ENCODE results near the gene CCDC50.
A peak's percentile ranks its signal among the peaks of the same experiment; 100 is the strongest.

The CCDC50 gene

DNA sequence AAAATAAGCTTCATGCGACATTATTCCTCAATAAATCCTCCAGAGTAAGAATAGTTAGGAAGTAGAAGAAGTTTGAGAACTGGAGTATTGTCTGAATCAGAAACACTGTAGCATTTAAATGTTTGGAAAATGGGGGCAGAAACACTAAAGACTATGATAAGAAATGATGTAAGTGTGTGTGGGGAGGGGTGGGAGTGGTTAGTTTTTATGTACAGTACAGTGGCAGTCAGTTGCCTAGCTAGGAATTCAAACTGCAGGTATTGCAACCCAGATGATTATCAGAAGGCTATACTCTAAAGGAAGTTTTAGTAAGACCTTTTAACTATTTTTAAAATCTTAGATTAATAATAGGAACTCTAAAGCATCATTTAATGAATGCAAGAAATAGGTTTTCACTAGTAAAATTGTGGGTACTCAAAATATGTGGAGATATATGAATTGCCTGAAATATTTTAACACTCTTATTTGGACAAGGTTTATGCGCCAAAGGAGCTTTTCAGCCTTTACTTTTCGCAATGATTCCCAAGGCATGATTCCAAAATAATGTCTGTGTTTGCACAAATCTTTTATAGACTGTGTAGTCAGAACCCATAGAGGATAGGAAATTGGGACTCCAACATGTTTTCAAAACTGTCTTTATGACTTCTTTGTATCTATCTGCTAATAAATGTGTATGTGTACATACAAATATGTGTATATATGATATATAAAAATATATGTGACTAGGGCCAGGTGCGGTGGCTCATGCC lies 8.0 kb upstream of the CCDC50 start:
- DNase-seq = no peak

DNA sequence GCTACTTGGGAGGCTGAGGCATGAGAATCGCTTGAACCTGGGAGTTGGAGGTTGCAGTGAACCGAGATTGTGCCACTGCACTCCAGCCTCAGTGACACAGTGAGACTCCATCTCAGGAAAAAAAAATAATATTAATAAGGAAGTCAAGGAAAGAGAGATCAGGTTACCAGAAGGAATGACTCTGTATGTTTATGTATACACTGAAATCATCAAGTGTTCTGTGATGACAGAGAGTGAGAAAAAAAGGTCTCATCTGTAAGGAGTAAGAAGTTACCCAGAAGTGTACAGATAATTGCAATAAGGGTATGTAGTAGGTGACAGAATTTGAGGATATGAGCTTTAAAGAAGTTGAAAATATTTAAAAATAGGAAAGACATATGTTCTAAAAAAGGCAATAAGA lies 4.3 kb upstream of the CCDC50 start:
- DNase-seq = no peak

DNA sequence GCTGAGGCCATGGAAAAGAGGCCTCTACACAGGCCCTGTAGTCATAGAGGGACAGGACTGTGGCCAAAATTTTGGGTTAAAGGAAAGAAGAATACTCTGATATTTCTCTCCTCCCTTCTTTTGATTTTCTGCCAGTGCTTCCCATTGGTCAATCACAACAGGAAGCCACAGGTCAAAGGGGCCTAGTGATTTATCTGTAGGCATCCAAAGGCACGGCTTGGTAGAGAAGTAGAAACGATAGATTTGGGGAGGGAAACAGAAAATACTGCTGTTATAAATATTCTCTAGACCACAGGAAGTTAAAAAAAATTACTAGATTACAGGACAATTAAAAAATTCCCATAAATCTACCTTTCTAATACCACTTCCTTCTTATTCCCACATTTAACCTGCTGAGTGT lies 1.7 kb upstream of the CCDC50 start:
- no peak for DNase-seq

DNA sequence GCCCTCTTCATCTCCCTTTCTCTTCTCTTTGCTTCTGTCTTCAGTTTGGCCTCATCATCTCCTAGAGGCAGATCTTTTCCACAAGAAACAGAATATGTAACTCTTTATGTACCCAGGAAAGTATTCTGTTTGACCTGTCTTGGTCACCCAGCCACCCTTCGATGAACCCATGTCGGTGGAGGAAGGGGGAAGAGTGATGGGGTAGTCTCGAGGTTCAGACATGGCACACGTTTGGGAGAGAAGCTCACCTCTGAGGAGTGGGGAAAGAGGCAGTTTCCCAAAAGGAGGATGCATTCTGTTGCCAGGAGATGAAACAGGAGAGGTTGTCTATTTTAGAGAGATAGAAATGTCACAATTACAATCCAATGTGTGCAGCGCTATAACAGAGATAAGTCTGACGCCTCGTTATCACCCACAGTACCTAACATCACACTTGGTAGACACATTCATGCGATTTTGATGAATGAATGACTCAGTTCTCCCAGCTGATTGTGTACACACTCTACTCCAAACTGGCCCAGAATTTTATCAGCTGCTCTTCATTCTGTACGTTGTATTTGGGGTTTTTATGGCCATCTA lies 722 bp upstream of the CCDC50 start:
- DNase-seq = no peak

DNA sequence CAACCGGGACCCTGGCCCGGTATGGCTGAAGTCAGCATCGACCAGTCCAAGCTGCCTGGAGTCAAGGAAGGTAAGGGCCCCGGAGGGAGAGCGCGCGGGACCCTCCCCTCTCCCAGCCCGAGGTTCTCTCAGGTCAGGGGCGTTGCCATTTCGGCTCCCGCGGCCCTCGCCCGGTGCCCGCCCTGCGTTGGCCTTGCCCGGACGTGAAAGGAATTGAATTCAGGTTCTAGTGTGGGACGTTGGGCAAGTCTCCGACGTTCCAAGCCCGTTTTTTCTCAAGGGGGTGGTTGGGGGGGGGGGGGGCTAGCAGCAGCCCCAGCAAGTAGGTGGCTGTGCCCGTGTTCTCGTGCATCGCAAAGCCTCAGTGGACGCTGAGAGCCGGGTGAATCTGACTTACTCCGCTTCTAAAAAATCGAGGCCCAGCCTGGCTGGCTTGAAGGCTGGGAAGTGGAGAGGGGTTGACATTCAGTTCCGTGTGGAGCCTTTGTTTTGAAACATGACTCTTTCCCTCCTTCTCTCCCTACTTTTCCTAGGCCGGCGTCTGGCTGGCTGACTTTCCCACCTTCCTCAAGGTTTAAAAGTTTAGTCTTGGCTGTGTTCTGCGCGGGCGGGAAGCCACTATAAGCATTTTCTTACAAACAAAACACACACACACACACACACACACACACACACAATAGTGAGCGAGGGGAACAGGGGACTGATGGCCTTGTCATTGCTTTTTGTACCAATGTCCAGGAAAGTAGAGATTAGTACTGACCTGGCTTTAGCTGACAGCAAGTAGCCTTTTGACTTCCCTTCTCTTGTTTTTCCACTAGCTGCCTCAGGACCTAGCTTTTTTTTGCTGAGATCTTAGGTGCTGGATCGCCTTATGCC lies 698 bp downstream of the CCDC50 start, which contains the start of gene UTS2B:
Gene UTS2B, minus strand, starts transcription at position 873 of the 876 bp plus-strand sequence. CDS start 48,337 bp downstream, outside the sequence.
- DNase-seq = no peak

DNA sequence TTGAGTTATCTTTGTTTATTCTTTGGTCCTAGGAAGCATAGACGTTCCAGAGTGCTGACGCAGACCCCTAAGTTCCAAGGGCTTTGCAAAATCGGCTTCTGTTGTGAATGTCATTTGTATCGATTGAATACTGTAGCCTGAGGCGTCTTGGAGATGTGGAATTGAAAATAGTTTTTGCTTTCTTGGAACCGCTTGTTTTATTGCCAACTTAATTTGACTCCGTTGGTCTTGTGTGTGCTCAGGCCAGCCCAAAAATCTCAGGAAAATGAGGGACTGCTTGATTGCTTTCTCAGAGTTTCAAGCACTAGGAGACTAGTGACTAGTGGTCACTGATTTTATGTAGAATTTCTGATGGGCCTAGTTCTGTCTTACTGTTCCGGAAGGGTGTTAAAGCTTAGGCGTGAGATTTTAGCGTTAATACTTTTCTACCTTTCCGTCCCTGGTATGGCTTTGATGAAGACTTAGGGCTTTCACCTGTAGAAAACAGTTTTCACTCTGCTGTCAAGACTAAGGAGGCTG lies 1.4 kb downstream of the CCDC50 start:
- DNase-seq = no peak

DNA sequence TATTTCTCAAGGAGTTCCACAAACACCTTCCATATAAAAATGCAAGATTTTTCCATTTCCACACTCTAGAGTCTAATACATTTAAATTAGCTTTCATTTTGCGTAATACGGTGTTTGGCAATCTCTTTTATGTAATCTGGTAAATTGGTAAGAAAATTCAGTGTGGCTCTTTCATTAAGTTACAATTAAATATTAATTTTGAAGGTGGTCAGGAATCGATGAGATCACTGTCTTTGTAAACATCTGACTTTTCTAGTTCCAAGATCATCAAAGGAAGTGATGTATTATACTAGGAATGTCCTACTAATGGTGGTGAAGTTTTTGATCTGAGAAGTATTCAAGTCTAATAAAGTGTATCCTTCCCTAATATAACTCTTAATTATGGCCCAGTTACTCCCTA lies 2.2 kb downstream of the CCDC50 start:
- no peak for DNase-seq

DNA sequence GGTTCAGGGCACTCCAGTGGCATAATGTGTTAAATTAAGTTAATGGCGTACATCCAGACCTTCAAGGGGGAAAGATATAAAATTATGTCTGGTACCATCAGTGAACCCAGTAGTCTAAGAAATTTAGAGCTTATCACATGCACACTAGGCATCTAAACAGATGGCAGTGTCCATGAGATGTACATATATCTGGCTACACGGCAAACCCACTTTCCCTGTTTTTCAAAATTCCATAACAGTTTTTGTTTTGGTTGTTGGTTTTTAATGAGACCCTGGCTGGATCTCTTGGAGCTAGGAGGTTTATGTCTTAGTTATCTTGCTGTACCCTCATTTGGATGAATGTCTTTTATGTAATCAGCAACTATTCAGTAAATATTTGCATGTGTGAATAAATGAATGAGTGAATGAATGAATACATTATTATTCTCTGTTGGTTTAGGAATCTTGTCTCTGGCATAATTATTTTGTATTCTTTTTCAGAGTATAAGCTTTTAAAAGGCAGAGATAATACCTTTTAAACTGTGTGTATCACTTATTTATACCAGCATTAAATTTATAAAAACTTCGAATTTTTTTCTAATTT lies 4.2 kb downstream of the CCDC50 start:
- DNase-seq = no peak

DNA sequence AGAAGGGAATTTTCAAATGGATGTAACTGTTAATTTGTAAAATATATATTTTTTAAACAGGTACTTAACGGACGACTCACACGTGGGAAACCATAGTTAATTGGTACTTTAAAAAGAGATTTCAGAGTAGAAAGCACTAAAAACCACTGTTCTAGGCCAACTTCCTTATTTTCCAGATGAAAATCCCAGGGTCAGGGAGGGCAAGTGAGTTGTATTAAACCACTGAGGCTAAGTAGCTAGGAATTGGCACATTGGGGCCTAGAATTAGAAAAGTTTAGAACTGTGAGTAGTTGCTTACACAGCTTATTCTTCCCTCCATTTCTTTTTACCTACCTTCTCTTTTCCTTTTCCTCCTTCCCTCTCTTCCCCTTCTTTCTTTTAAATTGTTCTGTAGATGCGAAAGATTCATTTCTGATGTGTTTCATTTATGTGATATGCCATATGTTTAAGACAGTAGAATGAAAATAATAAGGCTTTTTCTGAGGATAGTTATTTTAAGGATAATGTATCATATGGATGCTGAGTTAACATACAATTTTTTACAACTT lies 5.2 kb downstream of the CCDC50 start:
- peak; percentile 37 for DNase-seq

DNA sequence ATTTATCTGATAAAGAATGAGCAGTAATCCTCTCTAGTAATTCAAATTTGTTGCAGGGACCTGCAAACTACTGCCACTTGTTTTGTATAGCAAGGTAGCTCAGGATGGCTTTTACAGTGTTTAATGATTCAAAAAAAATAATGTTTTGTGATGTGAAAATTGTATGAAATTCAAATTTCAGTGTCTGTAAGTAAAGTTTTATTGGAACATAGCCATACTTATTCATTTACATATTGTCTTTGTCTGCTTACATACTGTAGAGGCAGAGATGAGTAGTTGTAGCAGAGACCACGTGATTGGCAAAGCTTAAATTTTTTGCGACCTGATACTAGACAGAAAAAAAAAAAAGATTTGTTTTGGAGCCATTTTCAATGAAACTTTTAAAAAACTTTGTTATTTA lies 7.6 kb downstream of the CCDC50 start:
- no peak for DNase-seq

DNA sequence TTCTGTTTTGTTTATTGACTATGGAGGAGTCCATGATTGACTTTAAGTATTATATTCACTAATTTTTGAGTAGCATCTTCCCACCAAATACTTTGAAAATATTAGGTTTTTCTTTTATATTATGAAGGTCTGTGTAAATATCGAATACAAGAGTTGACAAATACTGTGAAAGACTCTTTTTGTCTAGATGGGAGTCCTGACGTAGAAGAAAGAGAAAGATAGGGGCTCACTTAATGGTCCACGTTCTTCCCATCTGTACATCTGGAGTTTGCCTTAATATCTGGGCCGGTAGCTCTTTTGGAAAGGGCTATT lies 8.9 kb downstream of the CCDC50 start:
- no peak for DNase-seq

DNA sequence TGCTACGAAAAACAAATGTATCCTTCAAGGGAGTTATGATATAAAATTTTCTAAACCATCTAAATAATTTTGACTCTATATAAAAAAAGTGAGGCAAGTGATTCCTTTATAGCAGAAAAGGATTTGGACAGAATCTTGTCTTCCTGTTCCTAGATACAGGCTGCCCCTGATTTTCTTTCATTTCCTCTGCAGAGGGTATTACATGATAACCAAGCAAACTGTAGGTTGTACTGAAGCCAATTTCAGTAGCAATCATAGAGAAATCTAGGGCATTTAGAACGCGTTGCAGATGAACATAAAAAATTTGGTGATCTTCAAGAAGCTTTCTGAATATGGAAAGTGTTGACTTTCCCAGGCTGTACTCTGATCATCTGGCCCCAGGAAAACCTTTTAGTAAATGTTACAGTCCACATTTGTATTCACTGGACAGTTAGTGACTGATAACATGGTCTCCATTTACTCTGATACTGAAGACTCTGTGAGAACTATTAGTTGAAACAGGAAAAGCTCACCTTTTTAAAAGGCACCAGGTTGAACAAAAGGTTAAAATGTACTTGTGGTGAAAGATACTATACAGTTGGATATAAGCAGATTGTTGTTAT lies 10.2 kb downstream of the CCDC50 start:
- DNase-seq = no peak

DNA sequence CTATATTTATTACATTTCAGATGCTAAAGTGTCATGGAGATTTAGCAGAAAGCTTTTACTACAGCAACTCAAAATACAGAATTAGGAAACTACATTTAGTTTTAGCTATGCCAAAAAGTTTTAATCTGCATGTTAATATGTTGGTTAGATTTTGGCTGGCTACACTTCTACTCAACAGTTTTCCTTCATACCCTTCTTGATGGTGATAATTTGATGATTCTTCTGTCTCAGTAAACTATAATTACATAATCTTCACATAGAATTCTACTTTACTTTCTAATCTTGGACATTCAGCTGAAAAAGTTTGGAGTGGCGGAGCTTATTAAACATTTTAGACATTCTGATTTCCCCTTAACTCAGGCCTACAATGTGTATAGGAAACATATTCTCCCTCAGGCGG lies 11.2 kb downstream of the CCDC50 start:
- DNase-seq = no peak

DNA sequence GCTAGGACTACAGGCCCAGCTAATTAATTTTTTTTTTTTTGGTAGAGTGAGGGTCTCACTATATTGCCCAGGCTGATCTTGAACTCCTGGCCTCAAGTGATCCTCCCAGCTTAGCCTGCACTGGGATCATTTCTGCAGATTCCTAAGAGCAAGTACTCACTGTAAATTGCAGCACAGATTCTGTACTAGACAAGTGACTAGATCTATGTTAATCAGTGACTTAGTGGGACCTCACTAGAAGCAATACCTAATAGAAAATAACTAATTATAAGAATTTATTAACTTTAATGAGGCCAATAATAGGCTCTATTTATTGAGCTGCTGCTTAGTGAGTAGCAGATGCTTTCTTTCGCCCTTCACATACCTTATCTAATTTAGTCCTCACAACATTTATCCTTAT lies 11.8 kb downstream of the CCDC50 start:
- no peak for DNase-seq

DNA sequence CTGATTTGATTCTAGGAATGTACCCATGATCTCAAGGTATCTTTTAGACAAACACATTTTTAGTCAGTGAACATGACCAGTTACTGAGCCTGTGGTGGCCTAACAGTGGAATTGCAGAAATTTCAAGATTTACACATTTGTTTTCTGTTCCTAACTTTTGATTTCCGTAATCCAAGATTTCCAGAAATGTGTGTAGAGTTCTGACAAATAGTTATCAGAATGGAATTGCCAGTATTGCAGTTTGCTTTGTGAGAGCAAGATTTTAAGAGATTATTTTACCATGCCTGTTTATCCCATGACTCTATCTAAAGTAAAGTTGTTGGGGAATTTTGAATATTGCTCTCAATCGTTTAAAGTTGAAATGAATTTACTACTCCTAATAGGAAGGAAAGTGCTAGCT lies 12.8 kb downstream of the CCDC50 start:
- DNase-seq = no peak

DNA sequence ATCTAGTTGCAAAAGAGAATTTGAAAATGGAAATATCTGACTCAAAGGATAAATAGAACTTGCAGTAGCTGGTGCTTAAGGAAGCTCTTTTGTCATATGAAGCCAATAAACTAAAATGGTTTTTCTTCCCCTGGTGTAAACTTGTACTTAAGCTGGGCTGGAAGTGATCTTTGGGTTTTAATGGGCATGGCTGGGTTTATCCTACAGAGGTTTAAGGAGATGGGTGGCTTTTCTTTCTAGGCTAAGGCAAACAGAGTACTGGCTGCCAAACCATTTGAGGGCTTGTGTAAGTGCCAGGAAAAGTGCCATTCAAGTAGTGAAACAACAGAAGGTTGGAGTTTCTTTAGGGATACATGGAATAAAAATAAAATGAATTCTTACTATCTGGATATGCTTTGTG lies 13.2 kb downstream of the CCDC50 start:
- DNase-seq = no peak

DNA sequence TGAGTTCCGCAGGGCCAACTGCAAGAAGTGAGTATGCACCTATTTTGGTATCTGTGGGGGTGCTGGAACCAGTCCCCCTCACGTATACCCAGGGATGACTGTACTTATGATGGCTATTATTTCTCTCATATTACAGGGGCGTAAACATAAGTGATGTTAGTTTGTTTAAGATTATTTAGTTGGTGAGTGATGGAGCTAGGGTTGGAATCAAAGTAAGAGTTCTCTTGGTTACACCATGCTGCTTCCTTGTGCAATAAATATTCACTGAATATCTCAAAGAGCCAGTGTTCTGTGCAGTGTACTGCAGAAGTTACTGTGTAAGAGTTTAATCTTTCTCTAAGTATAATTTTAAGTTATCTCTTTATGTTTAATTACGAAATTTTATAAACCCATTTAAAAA lies 13.9 kb downstream of the CCDC50 start:
- no peak for DNase-seq

DNA sequence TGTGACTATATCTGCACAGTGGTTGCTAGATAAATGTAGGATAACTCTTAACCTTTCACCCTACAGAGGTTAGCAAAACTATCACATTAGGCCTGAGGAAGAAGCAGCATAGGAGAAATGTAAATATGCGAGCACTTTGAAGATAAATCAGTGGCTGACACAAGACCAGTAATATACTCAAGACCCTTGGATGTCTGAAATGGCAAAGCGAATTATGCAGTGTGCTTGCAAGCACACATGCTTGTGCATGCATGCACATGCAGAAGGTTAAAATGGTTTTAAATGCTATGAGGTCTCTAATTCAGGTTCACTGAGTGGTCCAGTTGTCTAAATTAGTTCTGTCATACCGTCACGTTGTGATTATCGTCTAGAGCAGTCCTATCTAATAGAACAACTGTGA lies 14.7 kb downstream of the CCDC50 start:
- DNase-seq = no peak

DNA sequence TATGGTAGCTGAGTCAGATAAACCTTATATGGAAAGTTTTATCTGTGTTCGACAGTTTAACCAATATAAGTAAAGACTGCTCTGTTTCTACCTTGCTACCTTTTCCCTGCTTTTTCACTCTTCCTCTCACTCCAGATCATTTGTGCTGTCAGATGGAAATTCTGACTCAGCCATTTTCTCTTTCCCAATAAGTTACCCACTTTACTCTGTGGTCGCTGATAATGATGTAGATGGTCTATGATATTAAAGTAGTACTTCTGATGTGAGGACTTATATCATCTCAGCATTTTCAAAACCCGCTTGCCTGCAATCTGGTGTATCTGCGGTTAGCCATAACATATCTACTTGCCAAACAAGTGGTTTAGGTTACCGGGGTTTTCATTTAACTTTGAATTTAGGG lies 16.1 kb downstream of the CCDC50 start:
- DNase-seq = no peak

DNA sequence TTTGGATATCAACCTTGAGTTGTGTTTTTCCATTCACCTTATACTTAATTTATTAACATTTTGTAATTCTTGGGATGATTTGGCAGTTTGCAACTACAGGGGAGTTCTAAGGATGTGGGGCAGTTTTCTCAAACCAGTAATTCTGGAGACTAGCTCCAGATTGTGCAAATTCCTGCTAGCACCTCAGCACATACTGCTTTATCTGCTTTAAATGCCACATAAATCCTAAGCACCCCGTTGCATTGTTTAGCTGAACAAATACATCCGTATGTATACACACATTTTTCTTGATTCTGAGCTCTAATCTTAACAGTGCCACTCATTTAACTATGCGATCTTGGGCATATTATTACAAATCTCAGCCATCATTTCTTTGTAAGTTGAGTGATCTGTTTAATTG lies 18.0 kb downstream of the CCDC50 start:
- no peak for DNase-seq

DNA sequence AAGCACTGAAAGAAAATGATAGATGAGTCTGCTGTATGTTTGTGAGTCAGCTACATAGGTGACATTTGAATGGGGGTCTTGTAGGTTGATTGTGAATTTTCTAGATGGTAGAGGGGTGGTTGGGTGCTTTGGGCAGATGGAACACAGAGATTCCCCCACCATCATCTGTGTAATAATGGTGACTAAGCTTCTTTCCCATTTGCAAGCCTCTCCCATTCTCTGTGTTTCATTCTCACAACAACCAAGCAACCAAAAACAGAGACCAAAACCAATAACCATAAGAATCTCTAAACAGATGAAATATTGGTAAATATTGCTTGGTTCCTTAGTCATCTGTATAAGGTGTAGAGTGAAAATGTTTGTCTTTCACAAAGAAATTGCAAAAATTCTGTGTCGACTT lies 18.9 kb downstream of the CCDC50 start:
- no peak for DNase-seq

DNA sequence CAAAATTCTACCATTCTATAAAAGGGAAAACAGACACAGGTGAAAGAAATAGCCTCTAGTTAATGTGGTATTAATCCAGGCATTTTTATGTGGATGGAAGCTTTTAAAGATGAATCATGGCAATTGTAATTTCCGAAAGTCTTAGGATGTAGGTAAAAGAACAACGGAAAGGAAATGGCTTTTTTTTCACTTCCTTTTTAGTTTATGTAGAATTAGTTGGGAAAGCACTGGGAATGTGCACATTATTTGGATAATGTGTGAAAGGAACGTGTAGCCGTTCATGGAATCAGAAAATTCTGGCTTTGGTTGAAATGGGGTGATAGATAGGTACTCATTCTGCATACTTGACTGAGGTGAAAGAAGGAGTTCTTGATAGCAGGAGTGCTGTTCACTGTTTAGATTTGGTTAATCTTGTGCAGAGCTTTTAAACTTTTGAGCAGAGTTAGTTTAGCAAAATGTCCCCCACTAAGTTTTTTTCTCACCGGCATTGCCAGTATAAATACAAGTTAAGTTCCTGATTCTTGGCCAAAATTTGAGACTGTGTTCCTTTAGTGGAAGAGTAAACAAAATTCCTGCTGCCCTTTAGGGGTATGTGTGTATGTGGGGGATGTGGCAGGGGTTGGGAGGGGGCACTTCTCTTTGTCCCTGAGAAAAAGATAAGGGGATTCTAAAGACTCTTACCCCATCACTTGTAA lies 21.3 kb downstream of the CCDC50 start:
- DNase-seq = no peak
